CD4-positive, alpha-beta T cell (primary cell): ENCODE results near the gene ITGA11. TPM values are rescaled to one million over a fixed set of nuclear protein-coding genes. Genes with fewer than 3 reads are reported as not detected.

Experiments used
- ATAC-seq: fragments of 200-7000 bp; cut with Tn5 transposase; one replicate; pipeline ENCODE4 v1.10.0; 2022; ENCODE audit warnings: mild to moderate bottlenecking; ENCODE audit not compliant: poor library complexity
- CTCF ChIA-PET: fragments of 350-600 bp; sonication (Branson Sonifier 250); formaldehyde crosslinking; loops from one replicate; lab custom pipeline; 2021; ENCODE audit warnings: antibody characterized with exemption, inconsistent platforms; lab: Charles Lee
- POLR2A ChIA-PET: fragments of 350-600 bp; sonication (Branson Sonifier 250); formaldehyde crosslinking; loops from one replicate; lab custom pipeline; 2021; ENCODE audit warnings: antibody characterized with exemption, inconsistent platforms; lab: Charles Lee
- DNase-seq, 14 experiments: peaks; one replicate each; pipeline ENCODE4 v3.0.0-alpha.2; 2013 to 2020; ENCODE audit warnings: mixed read lengths in 2 of 14
- H3K27ac ChIP-seq, 2 donors: one replicate each; pipeline versions ENCODE4 v1.5.1 to v1.7.0; 2013; ENCODE audit warnings: low read length in 2 of 2, low read depth in 1 of 2, mild to moderate bottlenecking in 1 of 2
- H3K27me3 ChIP-seq, 2 experiments: 1 replicate in 1 of 2; 2 replicates in 1 of 2; pipeline versions ENCODE4 v1.6.1 to v1.7.0; 2013; ENCODE audit warnings: low read length in 2 of 2, control low read depth in 1 of 2, mild to moderate bottlenecking in 1 of 2, moderate library complexity in 1 of 2; ENCODE audit not compliant: insufficient read depth in 2 of 2, control insufficient read depth in 1 of 2
- H3K36me3 ChIP-seq: one replicate; pipeline ENCODE4 v1.6.1; 2013; ENCODE audit warnings: low read length, control low read depth; ENCODE audit not compliant: insufficient read depth
- H3K4me1 ChIP-seq: one replicate; pipeline ENCODE4 v1.6.1; 2013; ENCODE audit warnings: low read length, control low read depth; ENCODE audit not compliant: insufficient read depth
- H3K4me3 ChIP-seq: one replicate; pipeline ENCODE4 v1.5.1; 2013; ENCODE audit warnings: mild to moderate bottlenecking, low read length, moderate library complexity
- H3K9me3 ChIP-seq, 2 experiments: 1 replicate in 1 of 2; 2 replicates in 1 of 2; pipeline versions ENCODE4 v1.6.1 to v1.7.0; 2013; ENCODE audit warnings: low read length in 2 of 2, mild to moderate bottlenecking in 2 of 2, control low read depth in 1 of 2, moderate library complexity in 1 of 2; ENCODE audit not compliant: control insufficient read depth in 1 of 2, insufficient read depth in 1 of 2
- H3K27ac Mint-ChIP-seq: one replicate; pipeline ENCODE4 v1.8.0; 2020; ENCODE audit warnings: mixed read lengths
- H3K27me3 Mint-ChIP-seq: one replicate; pipeline ENCODE4 v1.8.0; 2021; ENCODE audit warnings: mixed read lengths
- H3K36me3 Mint-ChIP-seq: one replicate; pipeline ENCODE4 v1.8.0; 2021; ENCODE audit warnings: low read depth, mixed read lengths
- H3K4me1 Mint-ChIP-seq: one replicate; pipeline ENCODE4 v1.8.0; 2021; ENCODE audit warnings: low read depth, mixed read lengths
- H3K4me3 Mint-ChIP-seq: one replicate; pipeline ENCODE4 v1.8.0; 2020; ENCODE audit warnings: mild to moderate bottlenecking, mixed read lengths
- H3K9me3 Mint-ChIP-seq: one replicate; pipeline ENCODE4 v1.8.0; 2020; ENCODE audit warnings: mixed read lengths
- intact Hi-C, 2 experiments: fragments of 100-400 bp; cut with DNase I in 1 of 2; cut with micrococcal nuclease in 1 of 2; formaldehyde crosslinking; loops; one replicate each; pipeline versions ENCODE4 v1.15.1 to v1.9.0; 2023 to 2025; cut with DNase I, micrococcal nuclease
- total RNA-seq, 174 experiments: library from RNA in 2 of 174; stranded (reverse) in 2 of 174; gene quantifications; one replicate each; pipeline ENCODE4 v1.2.3 and lab custom pipeline; 2021 to 2026
- TF ChIP-seq, protein P1 (sequence below): fragments of 200-600 bp; IDR thresholded peaks from one replicate; pipeline ENCODE4 v1.8.0; 2022; ENCODE audit warnings: antibody characterized with exemption, mild to moderate bottlenecking

The ITGA11 gene
- total RNA-seq, 2 experiments from 2014 or later, result 0.08 to 0.20 TPM

DNA sequence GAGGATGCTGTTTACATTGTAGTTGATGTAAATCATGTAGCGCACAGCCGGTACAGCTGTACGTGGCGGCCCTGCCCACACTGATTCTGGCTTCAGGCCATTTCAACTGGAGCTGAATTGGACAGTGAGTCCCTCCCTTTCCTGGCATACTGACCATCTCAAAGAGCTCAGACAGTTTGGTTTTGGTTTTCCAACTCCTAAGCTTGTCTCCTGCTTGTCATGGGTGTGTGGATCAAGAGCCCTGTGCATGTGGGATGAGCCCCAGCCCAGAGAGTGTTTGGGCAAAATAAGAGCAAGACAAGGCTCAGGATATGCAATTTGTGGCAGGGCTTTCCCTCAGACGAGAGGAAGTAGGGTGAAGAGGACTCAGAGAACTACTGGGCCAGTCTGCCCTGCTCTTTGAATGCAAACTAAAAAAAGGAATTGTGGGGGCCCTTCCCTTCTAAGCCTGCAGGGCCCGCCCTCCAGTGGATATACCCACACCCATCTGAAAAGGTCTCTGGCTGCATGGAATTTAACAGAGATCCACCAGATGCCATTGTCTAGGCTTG lies 13.3 kb downstream of the ITGA11 start:
- H3K4me1 Mint-ChIP-seq, result no peaks in the 10 kb centered on the region
- H3K27me3 Mint-ChIP-seq, result peaks cover 6% of the 10 kb centered on the region
- ChIA-PET POLR2A (no interaction called here), CTCF (no interaction called here)
- no peaks in the 10 kb centered on the region for H3K9me3 Mint-ChIP-seq
- Histone ChIP-seq H3K9me3 (no peaks in the 10 kb centered on the region), H3K27ac (no peak overlapping the region), H3K4me3 (no peak overlapping the region), H3K36me3 (no peaks in the 10 kb centered on the region), H3K27me3 (no peaks in the 10 kb centered on the region), H3K4me1 (no peaks in the 10 kb centered on the region)
- TF ChIP-seq, protein P1, sequence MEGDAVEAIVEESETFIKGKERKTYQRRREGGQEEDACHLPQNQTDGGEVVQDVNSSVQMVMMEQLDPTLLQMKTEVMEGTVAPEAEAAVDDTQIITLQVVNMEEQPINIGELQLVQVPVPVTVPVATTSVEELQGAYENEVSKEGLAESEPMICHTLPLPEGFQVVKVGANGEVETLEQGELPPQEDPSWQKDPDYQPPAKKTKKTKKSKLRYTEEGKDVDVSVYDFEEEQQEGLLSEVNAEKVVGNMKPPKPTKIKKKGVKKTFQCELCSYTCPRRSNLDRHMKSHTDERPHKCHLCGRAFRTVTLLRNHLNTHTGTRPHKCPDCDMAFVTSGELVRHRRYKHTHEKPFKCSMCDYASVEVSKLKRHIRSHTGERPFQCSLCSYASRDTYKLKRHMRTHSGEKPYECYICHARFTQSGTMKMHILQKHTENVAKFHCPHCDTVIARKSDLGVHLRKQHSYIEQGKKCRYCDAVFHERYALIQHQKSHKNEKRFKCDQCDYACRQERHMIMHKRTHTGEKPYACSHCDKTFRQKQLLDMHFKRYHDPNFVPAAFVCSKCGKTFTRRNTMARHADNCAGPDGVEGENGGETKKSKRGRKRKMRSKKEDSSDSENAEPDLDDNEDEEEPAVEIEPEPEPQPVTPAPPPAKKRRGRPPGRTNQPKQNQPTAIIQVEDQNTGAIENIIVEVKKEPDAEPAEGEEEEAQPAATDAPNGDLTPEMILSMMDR, result no peak
- intact Hi-C loops, result no loop called here
- H3K36me3 Mint-ChIP-seq, result no peaks in the 10 kb centered on the region
- ATAC-seq (no peak), DNase-seq (no peak)
- no peak overlapping the region for H3K4me3 Mint-ChIP-seq
- H3K27ac Mint-ChIP-seq, result no peak overlapping the region

DNA sequence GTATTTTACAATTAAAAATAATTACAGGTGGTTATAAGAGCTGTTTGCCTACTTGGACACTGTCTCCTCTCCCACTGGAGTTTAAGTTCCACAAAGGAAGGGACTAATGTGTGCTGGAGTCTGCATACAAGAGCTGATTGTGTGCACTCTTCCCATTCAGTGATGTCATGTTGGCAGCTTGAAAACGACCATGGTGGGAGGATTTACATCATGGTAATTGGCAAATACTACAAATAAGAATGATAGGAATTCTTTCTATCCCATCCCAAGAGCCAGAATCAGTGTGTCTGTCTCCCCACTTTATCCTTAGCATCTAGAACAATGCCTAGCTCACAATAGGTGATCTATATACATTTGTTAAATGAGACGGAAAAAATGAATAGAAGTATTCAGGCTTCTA lies 14.1 kb downstream of the ITGA11 start:
- H3K4me3 ChIP-seq, result no peak overlapping the region
- no peaks in the 10 kb centered on the region for H3K9me3 ChIP-seq
- no peaks in the 10 kb centered on the region for H3K4me1 ChIP-seq
- H3K36me3 ChIP-seq, result no peaks in the 10 kb centered on the region
- ChIA-PET CTCF (no interaction called here), POLR2A (interaction anchor here (0.7 kb wide), 1 partner anchor 22 kb away, joined by 3 read pairs; no protein-coding TSS in a partner anchor)
- no peak overlapping the region for H3K4me3 Mint-ChIP-seq
- intact Hi-C loops, result no loop called here
- TF ChIP-seq, protein P1, result no peak
- H3K4me1 Mint-ChIP-seq, result no peaks in the 10 kb centered on the region
- no peak overlapping the region for H3K27ac ChIP-seq
- H3K27ac Mint-ChIP-seq, result no peak overlapping the region
- DNase-seq (no peak), ATAC-seq (no peak)
- H3K36me3 Mint-ChIP-seq, result no peaks in the 10 kb centered on the region
- H3K9me3 Mint-ChIP-seq, result no peaks in the 10 kb centered on the region
- H3K27me3 Mint-ChIP-seq, result peaks cover 6% of the 10 kb centered on the region
- H3K27me3 ChIP-seq, result no peaks in the 10 kb centered on the region

DNA sequence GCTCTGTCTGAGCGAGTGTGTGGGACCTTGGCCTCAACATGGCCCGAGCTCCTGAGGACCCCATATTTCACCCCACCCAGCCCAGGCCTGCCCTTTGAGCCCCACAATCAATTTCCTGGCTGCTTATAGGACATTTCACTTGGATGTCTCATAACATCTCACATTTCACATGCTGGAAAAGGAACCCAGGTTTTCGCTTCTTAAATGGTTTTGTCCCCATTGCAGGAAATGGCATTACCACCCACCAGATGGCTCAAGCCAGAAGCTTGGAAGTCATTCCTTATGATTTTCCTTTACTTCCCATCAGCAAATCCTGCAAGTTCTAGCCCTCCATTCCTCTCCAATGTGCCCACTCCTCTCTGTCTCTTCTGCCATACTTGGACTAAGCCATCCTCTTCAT lies 14.9 kb downstream of the ITGA11 start:
- no peaks in the 10 kb centered on the region for H3K36me3 Mint-ChIP-seq
- TF ChIP-seq, protein P1, result no peak
- no peaks in the 10 kb centered on the region for H3K4me1 Mint-ChIP-seq
- no peaks in the 10 kb centered on the region for H3K27me3 Mint-ChIP-seq
- Histone ChIP-seq H3K36me3 (no peaks in the 10 kb centered on the region), H3K27me3 (no peaks in the 10 kb centered on the region), H3K27ac (no peak overlapping the region), H3K9me3 (no peaks in the 10 kb centered on the region), H3K4me3 (no peak overlapping the region), H3K4me1 (no peaks in the 10 kb centered on the region)
- CTCF ChIA-PET, result no interaction called here
- no peaks in the 10 kb centered on the region for H3K9me3 Mint-ChIP-seq
- POLR2A ChIA-PET, result no interaction called here
- no peak overlapping the region for H3K27ac Mint-ChIP-seq
- ATAC-seq, result no peak
- intact Hi-C loops, result no loop called here
- DNase-seq, result no peak
- no peak overlapping the region for H3K4me3 Mint-ChIP-seq
